Measurements from ENCODE around the gene CDCA8.
"Not testable (repeated sequence)": the region's sequence is repeated elsewhere in the genome, so short reads cannot be mapped to it uniquely, and the experiment has no call there.

CDCA8 gene

DNA sequence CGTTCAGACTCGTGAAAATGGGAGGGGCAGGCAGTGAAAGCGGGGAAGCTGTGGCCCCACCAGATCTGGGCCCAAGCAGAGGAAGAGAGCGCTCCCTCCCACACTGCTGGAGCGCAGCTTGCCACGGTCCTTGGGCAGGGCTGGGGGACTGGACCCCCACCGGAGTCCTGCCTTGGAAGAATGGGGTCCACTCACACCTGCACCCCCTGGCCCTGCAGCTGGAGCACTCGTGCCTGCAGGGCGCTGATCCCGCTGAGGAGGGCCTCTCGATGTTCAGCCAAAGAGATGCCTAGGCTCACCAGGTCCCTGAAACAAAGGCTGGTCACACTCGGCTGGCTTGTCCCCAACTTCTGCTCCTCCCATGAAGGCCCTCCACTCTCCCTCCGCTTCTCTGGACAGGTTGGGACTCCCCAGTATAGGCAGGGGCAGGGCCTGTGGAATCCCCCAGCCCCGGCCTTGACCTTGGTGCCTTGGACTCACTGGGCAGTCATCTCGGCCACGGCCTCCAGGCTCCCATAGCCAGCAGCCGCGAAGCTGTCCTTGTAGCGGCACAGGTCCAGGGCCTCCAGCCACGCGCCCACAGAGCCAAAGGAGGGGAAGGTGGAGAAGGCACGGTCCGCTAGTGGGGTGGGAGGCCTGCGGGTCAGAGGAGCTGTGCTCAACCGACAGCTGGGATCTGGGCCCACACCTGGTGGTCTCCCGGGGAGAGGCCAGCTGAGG, 26.0 kb downstream of the CDCA8 start:
- no peak for DNase-seq

- no peak for DNase-seq
These were observed 26.7 kb downstream of the CDCA8 start for GRCh38 chr1:37718901-37719571.

- DNase-seq = no peak
These were observed 27.4 kb downstream of the CDCA8 start for GRCh38 chr1:37719572-37720195.

DNA sequence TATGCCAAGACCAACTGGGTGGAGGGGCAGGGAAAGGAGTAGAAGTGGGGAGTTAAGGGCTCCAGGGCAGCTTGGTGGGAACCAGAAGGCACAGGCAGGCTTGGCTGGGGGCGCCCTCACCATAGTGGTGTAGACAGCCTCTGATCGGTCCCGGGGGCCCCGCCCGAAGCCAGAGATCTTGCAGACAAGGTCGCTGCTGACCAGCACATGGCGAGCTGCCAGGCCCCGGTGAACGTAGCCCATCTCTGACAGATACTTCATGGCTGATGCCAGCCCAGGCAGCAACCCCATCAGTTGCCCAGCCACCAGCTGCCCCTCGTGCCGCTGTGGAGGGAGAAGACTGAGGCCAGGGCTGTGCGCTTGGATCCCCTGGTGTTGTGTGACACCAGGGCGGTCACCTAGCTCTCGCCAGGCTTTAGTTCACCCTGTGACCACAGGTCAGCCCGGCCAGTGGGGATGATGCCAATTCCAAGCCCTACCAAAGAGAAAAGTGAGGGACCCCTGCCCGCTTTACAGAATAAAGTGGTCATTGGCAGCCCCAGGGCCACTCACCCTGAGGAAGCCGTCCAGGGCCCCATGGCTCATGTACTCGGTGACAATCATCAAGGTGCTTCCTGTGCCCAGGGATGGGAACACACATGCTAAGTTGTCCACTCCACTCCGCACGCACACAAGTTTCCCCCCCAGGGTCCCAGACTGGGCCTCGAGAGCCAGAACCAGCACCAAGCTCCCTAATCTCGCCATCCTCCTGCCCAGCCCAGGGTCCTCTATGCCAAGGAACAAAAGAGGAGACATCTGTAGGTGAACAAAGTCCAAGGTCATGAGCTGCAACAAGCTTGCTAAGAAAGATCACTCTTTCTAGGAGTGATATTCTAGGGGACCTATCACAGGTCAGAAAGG, 28.2 kb downstream of the CDCA8 start:
- no peak for DNase-seq

DNA sequence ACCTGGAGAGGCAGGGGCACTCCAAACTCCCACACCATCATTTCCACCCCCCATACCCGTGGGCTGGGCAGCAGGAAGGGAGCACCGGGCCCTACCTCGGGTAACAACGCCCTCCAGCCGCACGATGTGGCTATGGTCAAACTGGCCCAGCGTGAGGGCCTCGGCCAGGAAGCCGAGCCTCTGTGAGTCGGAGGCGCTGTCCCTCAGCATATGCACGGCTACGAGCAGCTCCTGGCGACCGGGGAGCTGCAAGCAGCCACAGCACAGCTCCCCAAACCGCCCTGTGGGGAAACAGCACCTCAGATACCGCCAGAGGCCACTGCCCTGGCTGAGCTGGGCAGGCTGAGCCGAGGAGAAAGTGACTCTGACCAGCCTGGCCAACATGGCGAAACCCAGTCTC, 29.2 kb downstream of the CDCA8 start:
- DNase-seq = no peak

- DNase-seq = no peak
These were observed 30.1 kb downstream of the CDCA8 start for GRCh38 chr1:37722181-37723071.

DNA sequence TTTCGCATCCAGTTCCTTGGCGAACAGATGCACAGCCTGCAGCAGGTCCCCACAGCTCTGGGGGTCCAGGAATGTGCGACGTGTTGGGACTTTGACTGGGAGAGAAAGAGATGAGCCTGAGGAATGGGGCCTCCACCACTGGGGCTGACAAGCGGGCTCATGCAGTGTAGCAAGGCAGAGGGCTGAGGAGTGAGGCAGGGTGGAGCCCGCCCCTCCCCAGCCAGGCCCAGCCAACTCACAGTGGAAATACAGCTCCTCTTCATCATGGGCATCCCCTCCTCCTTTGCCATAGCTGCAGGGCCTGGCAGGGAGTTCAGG, 30.7 kb downstream of the CDCA8 start:
- DNase-seq = no peak

DNA sequence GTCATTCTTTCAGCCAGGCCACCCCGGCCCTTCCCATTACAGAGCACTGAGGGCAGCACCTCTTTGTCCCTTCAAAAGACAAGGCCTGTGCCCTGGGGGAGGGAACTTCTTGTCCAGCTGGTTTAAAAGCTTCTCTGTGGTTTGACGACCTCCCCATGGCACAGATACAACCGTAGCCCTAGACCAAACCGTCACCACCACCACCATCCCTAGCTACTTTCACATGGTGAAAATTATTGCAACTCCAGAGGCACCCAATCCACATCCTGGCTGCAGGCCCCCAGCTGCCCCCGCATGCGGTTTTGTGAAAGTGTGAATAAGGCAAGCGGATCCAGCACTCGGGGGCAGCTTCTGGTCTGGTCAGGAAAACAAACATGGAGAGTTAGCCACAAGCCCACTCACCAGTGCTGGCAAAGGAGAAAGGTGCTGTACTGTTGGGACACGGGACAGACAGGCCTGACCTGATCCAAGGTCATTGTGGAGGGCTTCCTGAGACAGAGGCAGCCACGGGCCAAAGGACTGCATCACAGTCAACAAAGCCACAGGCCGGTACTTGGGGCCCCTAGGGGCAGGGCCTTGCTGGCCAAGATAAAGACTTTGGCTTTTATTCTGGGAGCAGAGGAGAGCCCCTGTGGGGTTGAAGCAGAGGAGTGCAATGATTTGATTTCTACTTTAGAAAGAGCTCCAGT, 31.2 kb downstream of the CDCA8 start:
- no peak for DNase-seq

- DNase-seq = no peak
These were observed 32.3 kb downstream of the CDCA8 start for GRCh38 chr1:37724575-37724974.

- no peak for DNase-seq
These were observed 33.7 kb downstream of the CDCA8 start for GRCh38 chr1:37725851-37726613.

- DNase-seq = no peak
These were observed 34.7 kb downstream of the CDCA8 start for GRCh38 chr1:37726751-37727585.

DNA sequence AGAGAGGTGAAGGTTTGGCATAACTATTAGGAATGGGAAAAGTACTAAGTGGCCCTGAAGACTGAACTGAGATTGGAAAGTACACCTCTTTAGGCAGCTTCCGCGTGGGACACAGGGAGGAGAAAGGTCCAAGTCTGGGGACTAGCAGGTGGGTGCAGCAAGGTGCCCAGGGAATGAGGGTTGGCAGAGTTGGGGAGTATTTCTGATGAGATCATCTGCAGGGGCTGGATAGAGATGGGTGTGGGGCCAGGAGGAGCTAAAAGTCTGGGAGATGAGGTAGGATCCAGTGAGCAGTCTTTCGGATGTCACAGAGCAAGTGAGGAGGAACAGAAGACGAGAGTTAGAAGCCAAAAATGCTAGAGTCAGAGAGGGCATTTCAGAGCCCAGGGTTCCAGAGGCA, 36.1 kb downstream of the CDCA8 start:
- no peak for DNase-seq

- DNase-seq = peak; percentile 34 to 57
These were observed 38.1 kb downstream of the CDCA8 start for GRCh38 chr1:37730376-37730775.

DNA sequence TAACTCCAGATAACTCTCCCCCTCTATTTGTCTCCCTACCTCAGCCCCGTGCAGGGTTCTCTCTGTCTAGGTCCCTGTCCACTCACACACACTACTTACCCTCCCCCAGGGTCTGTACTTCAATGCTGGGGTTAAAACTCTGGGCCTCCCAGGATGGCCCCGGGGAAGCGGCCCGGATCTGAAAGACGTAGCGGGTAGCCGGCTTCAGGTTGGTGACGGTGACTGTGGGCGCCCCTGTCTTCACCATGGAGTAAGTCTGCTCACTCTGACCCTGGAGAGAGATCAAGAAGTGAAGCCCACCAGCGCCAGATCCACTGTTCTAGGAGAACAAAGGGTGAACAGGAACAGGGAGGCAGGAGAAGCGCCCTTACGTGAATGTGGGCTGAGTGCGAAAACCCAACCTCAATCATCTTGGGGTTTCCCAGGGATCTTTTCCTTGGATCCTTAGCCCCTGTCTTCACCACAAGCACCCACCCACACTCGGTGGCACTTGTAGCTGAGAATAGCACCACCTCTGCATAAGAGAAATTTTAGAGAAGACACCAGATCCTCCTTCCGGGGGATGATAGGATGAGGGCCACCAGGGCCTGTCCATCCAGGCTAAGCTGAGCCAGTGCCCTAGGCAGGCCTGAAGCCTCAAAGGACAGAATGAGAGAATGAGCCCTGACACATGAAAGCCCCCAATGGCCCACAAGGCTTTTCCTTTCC, 39.1 kb downstream of the CDCA8 start:
- peak in 1 of 2 donors; percentile 31 for DNase-seq

DNA sequence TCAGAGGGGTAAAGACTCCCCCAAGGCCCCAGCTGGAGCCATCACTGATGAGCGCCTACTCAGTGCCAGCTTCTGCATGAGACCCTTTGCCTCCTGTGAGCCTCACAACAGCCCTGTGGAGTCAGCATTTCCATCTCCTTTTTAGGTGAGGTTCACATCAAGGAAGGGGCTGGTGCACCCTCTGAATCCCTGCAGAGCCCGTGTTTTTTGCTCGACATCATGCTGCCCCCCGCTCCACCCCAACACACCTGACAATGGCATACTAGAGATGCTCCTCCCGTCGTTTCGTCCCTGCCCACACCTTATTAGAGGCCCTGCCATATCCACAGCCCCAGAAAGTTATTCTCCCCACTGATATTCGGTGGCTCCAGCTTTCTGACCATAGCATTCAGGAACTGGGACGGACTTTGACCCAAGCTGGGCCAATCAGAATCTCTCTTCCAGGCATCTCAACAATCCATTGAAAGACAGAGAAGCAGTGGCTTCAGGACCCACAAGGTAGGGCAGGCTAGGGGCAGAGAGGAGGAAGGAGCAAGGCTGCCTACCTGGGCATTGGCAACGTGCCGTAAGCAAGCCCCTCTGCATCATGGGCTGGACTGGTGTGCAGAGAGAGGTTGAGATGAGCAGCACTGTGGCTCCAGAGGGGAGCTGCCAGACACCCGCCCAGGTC, 39.9 kb downstream of the CDCA8 start:
- DNase-seq = no peak

- no peak for DNase-seq
These were observed 42.6 kb downstream of the CDCA8 start for GRCh38 chr1:37734629-37735591.

DNA sequence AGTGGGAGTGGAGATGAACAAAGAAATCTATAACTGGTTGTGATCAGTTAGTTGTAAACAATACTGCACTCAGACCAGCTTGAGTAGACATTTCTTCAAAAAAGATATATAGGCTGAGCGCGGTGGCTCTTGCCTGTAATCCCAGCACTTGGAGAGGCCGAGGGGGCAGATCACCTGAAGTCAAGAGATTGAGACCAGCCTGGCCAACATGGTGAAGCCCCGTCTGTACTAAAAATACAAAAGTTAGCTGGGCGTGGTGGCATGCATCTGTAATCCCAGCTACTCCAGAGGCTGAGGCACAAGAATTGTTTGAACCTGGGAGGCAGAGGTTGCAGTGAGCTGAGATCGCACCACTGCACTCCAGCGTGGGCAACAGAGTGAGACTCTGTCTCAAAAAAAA, 45.7 kb downstream of the CDCA8 start:
- DNase-seq = not testable (repeated sequence)
